Smooth muscle cell (in vitro differentiated cells): ENCODE results near the gene RPS18. TPM values are rescaled to one million over a fixed set of nuclear protein-coding genes. Genes with fewer than 3 reads are reported as not detected.
A peak's percentile ranks its signal among the peaks of the same experiment; 100 is the strongest.
"Not testable (repeated sequence)": the region's sequence is repeated elsewhere in the genome, so short reads cannot be mapped to it uniquely, and the experiment has no call there.

Source experiments
- DNase-seq: peaks from one replicate; lab custom pipeline; 2025; ENCODE audit not compliant: unreplicated experiment; lab: John Stamatoyannopoulos, UW
- H2AFZ ChIP-seq: fragments of 200-600 bp; sonication (generic); 2 replicates; pipeline ENCODE4 v1.6.0; 2016; ENCODE audit warnings: antibody characterized with exemption, low read depth, mild to moderate bottlenecking
- H3F3A ChIP-seq: fragments of 200-600 bp; sonication (generic); 2 replicates; pipeline ENCODE4 v1.6.0; 2017; ENCODE audit warnings: antibody characterized with exemption, low read depth
- H3K27ac ChIP-seq: fragments of 200-600 bp; sonication (generic); 2 replicates; pipeline ENCODE4 v1.5.1; 2016; ENCODE audit warnings: low read depth, mild to moderate bottlenecking
- H3K27me3 ChIP-seq: fragments of 200-600 bp; sonication (generic); 2 replicates; pipeline ENCODE4 v1.6.1; 2016; ENCODE audit warnings: low read depth, mild to moderate bottlenecking
- H3K36me3 ChIP-seq: fragments of 200-600 bp; sonication (generic); 2 replicates; pipeline ENCODE4 v1.5.1; 2016; ENCODE audit warnings: low read depth
- H3K4me1 ChIP-seq: fragments of 200-600 bp; sonication (generic); 2 replicates; pipeline ENCODE4 v1.5.1; 2016; ENCODE audit warnings: low read depth
- H3K4me2 ChIP-seq: fragments of 200-600 bp; sonication (generic); 2 replicates; pipeline ENCODE4 v1.6.0; 2016; ENCODE audit warnings: mild to moderate bottlenecking
- H3K4me3 ChIP-seq: fragments of 200-600 bp; sonication (generic); 2 replicates; pipeline ENCODE4 v1.5.1; 2016; ENCODE audit warnings: mild to moderate bottlenecking
- H3K79me2 ChIP-seq: fragments of 200-600 bp; sonication (generic); 2 replicates; pipeline ENCODE4 v1.6.0; 2016; ENCODE audit warnings: low read depth, mild to moderate bottlenecking
- H3K9ac ChIP-seq: fragments of 200-600 bp; sonication (generic); 2 replicates; pipeline ENCODE4 v1.6.0; 2016; ENCODE audit warnings: low read depth
- H3K9me3 ChIP-seq: fragments of 200-600 bp; sonication (generic); replicated peaks from 2 replicates; pipeline ENCODE4 v1.5.1; 2016; ENCODE audit warnings: low read depth
- H4K20me1 ChIP-seq: fragments of 200-600 bp; sonication (generic); 2 replicates; pipeline ENCODE4 v1.6.0; 2016; ENCODE audit warnings: low read depth
- CTCF ChIP-seq: fragments of 200-600 bp; sonication (generic); IDR thresholded peaks from 2 replicates; pipeline ENCODE4 v1.5.1; 2017; ENCODE audit warnings: borderline replicate concordance, mild to moderate bottlenecking, antibody characterized with exemption; ENCODE audit not compliant: insufficient read depth, poor library complexity, severe bottlenecking
- WGBS: methylation state at CpG from one replicate; pipeline ENCODE4 v1.1.7; 2016; ENCODE audit warnings: low lambda C conversion rate; 5-methylcytosine and 5-hydroxymethylcytosine counted together
- polyA plus RNA-seq: library from polyadenylated mRNA; unstranded; fragments of >200 nt; fragmentation: Nextera tagmentation; extraction: Ambion mirVana; gene quantifications from 2 replicates; pipeline ENCODE4 v1.2.1, GENCODE V29; 2016
- total RNA-seq: library from RNA; depleted of rRNA; stranded (reverse); fragments of >200 nt; gene quantifications from 2 replicates; pipeline ENCODE4 v1.2.3, GENCODE V29; 2014

Gene RPS18
- total RNA-seq (2,939 and 3,261 TPM in 2 replicates), polyA plus RNA-seq (1,790 and 1,848 TPM in 2 replicates)

- Histone ChIP-seq H2AFZ (peak within 1 kb of the TSS; percentile 53), H3K9ac (peak within 1 kb of the TSS; percentile 88), H3K4me3 (peak within 1 kb of the TSS; percentile 60), H3K36me3 (no peaks in the 10 kb centered on the region), H3K4me1 (peaks cover 44% of the 10 kb centered on the region), H3F3A (peaks cover 43% of the 10 kb centered on the region), H3K9me3 (no peaks in the 10 kb centered on the region), H4K20me1 (peaks cover 45% of the 10 kb centered on the region), H3K27ac (peak within 1 kb of the TSS; percentile 85), H3K4me2 (peak within 1 kb of the TSS; percentile 90), H3K79me2 (peaks cover 48% of the 10 kb centered on the region), H3K27me3 (no peaks in the 10 kb centered on the region)
- TF ChIP-seq CTCF = no peak
- peak; percentile 88 for DNase-seq
- WGBS = under 1% methylated on average over 48 of the region's 48 CpGs
Measured at GRCh38 chr6:33271468-33272274, at the start of gene RPS18, which contains the start of gene VPS52. TSS of gene RPS18 (plus strand) at chr6:33272075. CDS start at chr6:33272120, 45 bp downstream. TSS of gene VPS52 (minus strand) at chr6:33271876. CDS start at chr6:33271675, 201 bp downstream.

DNA sequence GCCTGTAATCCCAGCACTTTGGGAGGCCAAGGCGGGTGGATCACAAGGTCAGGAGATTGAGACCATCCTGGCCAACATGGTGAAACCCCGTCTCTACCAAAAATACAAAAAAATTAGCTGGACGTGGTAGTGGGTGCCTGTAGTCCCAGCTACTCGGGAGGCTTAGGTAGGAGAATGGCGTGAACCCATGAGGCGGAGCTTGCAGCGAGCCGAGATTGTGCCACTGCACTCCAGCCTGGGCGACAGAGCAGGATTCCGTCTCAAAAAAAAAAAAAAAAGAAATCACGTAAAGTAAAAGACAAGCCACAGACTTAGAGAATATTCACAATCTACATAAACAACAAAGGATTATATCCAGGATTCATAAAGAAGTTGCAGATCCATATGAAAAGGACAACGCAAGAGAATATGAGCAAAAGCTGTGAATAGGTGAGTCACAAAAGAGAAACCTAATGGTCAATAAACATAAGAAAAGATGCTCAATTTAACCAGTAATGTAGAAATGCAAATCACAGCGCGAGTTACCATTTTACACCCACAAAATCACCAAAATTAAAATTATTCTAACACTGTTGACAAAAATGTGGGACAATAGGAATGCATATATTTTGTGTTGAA lies 45.3 kb upstream of the RPS18 start:
- H3K4me2 ChIP-seq, H3K27ac ChIP-seq, H3K9ac ChIP-seq, H2AFZ ChIP-seq, H3K9me3 ChIP-seq, H3F3A ChIP-seq, H3K4me3 ChIP-seq, H3K36me3 ChIP-seq, H3K4me1 ChIP-seq, DNase-seq, H4K20me1 ChIP-seq, H3K79me2 ChIP-seq: not testable (repeated sequence)
- peaks cover 36% of the 10 kb centered on the region for H3K27me3 ChIP-seq
- 25% methylated on average over 14 of the region's 14 CpGs for WGBS

DNA sequence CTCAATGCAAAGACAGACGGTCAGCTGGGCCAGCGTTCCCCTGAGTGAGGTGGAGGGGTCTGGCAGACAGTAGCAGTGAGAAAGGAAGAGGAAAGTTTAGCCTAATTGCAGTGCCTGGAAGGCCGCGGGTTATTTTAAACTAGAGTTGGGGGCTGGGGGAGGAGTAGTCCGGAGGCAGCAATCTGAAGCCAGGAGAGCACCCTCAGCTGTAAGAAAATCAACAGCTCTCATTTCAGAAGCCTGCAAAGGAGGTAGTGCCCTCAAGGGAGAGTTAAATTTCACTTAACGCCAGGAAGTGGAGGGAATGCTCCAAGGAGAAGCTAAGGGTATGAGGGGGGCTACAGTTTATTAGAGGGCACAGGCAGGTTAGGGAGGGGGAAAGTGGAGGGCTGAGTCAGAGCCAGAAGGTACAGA lies 36.6 kb upstream of the RPS18 start:
- Histone ChIP-seq H3K9me3 (no peaks in the 10 kb centered on the region), H3K36me3 (no peaks in the 10 kb centered on the region), H2AFZ (no peak overlapping the region), H3K27ac (no peak overlapping the region), H3K4me1 (no peaks in the 10 kb centered on the region), H3K4me2 (no peak overlapping the region), H3K9ac (no peak overlapping the region), H3K79me2 (no peaks in the 10 kb centered on the region), H3K4me3 (no peak overlapping the region), H3F3A (no peaks in the 10 kb centered on the region), H4K20me1 (no peaks in the 10 kb centered on the region), H3K27me3 (peaks cover 4% of the 10 kb centered on the region)
- DNase-seq = no peak
- TF ChIP-seq CTCF = no peak
- 14% methylated on average over 6 of the region's 6 CpGs for WGBS

- no peak for DNase-seq
- Histone ChIP-seq H3K9ac (no peak overlapping the region), H3K4me2 (no peak overlapping the region), H2AFZ (no peak overlapping the region), H3K27me3 (no peaks in the 10 kb centered on the region), H3K79me2 (no peaks in the 10 kb centered on the region), H3F3A (no peaks in the 10 kb centered on the region), H3K9me3 (no peaks in the 10 kb centered on the region), H3K36me3 (no peaks in the 10 kb centered on the region), H4K20me1 (no peaks in the 10 kb centered on the region), H3K27ac (no peak overlapping the region), H3K4me3 (no peak overlapping the region), H3K4me1 (no peaks in the 10 kb centered on the region)
- TF ChIP-seq CTCF = no peak
Measured at GRCh38 chr6:33236328-33236727, 35.5 kb upstream of the RPS18 start.
